K562 (cell line): Measurements from ENCODE around the gene PLAAT3.

Experiments used
- BHLHE40 ChIP-seq: IDR thresholded peaks from 2 replicates; pipeline ENCODE4 v1.6.1; 2011; ENCODE audit warnings: low read length, improper control_type of control experiment
- PRPF4 ChIP-seq: fragments of 200-400 bp; formaldehyde crosslinking; IDR thresholded peaks from one replicate; pipeline ENCODE4 v1.6.1; 2017; ENCODE audit warnings: low read length, low read depth, mild to moderate bottlenecking; ENCODE audit not compliant: insufficient read depth, poor library complexity, severe bottlenecking
- YY1 ChIP-seq, 3 experiments: IDR thresholded peaks; 2 replicates each; pipeline ENCODE4 v1.6.1; 2011; ENCODE audit warnings: low read length in 2 of 3, mild to moderate bottlenecking in 2 of 3, moderate library complexity in 2 of 3, borderline replicate concordance in 1 of 3, control low read depth in 1 of 3, low read depth in 1 of 3; ENCODE audit not compliant: insufficient read depth in 3 of 3, insufficient replicate concordance in 2 of 3, control insufficient read depth in 1 of 3, insufficient read length in 1 of 3; ENCODE audit errors: extremely low read depth in 1 of 3
- TF ChIP-seq, protein P1 (sequence below), 3 experiments: IDR thresholded peaks in 2 of 3; conservative IDR thresholded peaks in 1 of 3; 2 replicates each; pipeline ENCODE4 v1.5.1; 2011 to 2012; ENCODE audit warnings: low read length in 3 of 3, mild to moderate bottlenecking in 3 of 3, control low read depth in 2 of 3, improper control_type of control experiment in 1 of 3, inconsistent platforms in 1 of 3, low read depth in 1 of 3, mixed read lengths in 1 of 3, moderate library complexity in 1 of 3; ENCODE audit not compliant: insufficient read depth in 2 of 3
- TF ChIP-seq, protein P2 (sequence below): sonication (generic); formaldehyde crosslinking; IDR thresholded peaks from 2 replicates; pipeline ENCODE4 v1.9.0; 2022; ENCODE audit warnings: mild to moderate bottlenecking, missing genetic modification reagents

GRCh38 chr11:63567044-63567840 lies 47.0 kb downstream of the PLAAT3 start:
- no peak for TF ChIP-seq PRPF4
- no peak for TF ChIP-seq YY1 (IDR thresholded peaks at IDR 0.05; ENCODE audit: borderline replicate concordance in 1 of 3, control insufficient read depth in 1 of 3, extremely low read depth in 1 of 3, insufficient read depth in 3 of 3, insufficient read length in 1 of 3, insufficient replicate concordance in 2 of 3, low read depth in 1 of 3, low read length in 2 of 3)
- TF ChIP-seq, protein P1, sequence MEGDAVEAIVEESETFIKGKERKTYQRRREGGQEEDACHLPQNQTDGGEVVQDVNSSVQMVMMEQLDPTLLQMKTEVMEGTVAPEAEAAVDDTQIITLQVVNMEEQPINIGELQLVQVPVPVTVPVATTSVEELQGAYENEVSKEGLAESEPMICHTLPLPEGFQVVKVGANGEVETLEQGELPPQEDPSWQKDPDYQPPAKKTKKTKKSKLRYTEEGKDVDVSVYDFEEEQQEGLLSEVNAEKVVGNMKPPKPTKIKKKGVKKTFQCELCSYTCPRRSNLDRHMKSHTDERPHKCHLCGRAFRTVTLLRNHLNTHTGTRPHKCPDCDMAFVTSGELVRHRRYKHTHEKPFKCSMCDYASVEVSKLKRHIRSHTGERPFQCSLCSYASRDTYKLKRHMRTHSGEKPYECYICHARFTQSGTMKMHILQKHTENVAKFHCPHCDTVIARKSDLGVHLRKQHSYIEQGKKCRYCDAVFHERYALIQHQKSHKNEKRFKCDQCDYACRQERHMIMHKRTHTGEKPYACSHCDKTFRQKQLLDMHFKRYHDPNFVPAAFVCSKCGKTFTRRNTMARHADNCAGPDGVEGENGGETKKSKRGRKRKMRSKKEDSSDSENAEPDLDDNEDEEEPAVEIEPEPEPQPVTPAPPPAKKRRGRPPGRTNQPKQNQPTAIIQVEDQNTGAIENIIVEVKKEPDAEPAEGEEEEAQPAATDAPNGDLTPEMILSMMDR (IDR thresholded peaks at IDR 0.05 in 2 of 3, conservative IDR thresholded peaks at IDR 0.05 in 1 of 3; ENCODE audit: insufficient read depth in 2 of 3, low read depth in 1 of 3, low read length in 3 of 3) = no peak
- TF ChIP-seq, protein P2, sequence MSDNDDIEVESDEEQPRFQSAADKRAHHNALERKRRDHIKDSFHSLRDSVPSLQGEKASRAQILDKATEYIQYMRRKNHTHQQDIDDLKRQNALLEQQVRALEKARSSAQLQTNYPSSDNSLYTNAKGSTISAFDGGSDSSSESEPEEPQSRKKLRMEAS (CRISPR knock-in tag) = peak; percentile 52; the same call in 1 of the 2 replicates
- TF ChIP-seq BHLHE40 = no peak
